ENCODE data around the gene CTSH. TPM values are rescaled to one million over a fixed set of nuclear protein-coding genes. Genes with fewer than 3 reads are reported as not detected.

CTSH gene
- total RNA-seq, 1 donor from 2014 or later, result 6.4 TPM

- no peak for TF ChIP-seq CTCF (IDR thresholded peaks at IDR 0.05)
Observed at GRCh38 chr15:78981532-78982313, 36.9 kb upstream of the CTSH start.

GRCh38 chr15:78979456-78980320 lies 34.8 kb upstream of the CTSH start:
- Mint-ChIP-seq H3K4me1 (ENCODE audit: unreplicated experiment) (peaks cover 2% of the 10 kb centered on the region), H3K27ac (ENCODE audit: unreplicated experiment) (no peak overlapping the region), H3K4me3 (ENCODE audit: unreplicated experiment) (no peak overlapping the region), H3K36me3 (ENCODE audit: unreplicated experiment) (no peaks in the 10 kb centered on the region), H3K27me3 (ENCODE audit: unreplicated experiment) (no peaks in the 10 kb centered on the region), H3K9me3 (ENCODE audit: unreplicated experiment) (no peaks in the 10 kb centered on the region)
- DNase-seq (ENCODE audit: extremely low spot score, unreplicated experiment), result no peak
- peak; percentile 68 for TF ChIP-seq CTCF (IDR thresholded peaks at IDR 0.05)

More at GRCh38 chr15:78981532-78982313, 36.9 kb upstream of the CTSH start:
- Mint-ChIP-seq H3K36me3 (ENCODE audit: unreplicated experiment) (no peaks in the 10 kb centered on the region), H3K4me1 (ENCODE audit: unreplicated experiment) (peaks cover 3% of the 10 kb centered on the region), H3K9me3 (ENCODE audit: unreplicated experiment) (no peaks in the 10 kb centered on the region), H3K27ac (ENCODE audit: unreplicated experiment) (no peak overlapping the region), H3K27me3 (ENCODE audit: unreplicated experiment) (no peaks in the 10 kb centered on the region), H3K4me3 (ENCODE audit: unreplicated experiment) (no peak overlapping the region)
- DNase-seq (ENCODE audit: extremely low spot score, unreplicated experiment), result no peak

GRCh38 chr15:78978601-78979179 lies 33.8 kb upstream of the CTSH start:
- H3K27ac Mint-ChIP-seq (ENCODE audit: unreplicated experiment), result no peak overlapping the region
- H3K36me3 Mint-ChIP-seq (ENCODE audit: unreplicated experiment), result no peaks in the 10 kb centered on the region
- DNase-seq (ENCODE audit: extremely low spot score, unreplicated experiment), result no peak
- peaks cover 2% of the 10 kb centered on the region for H3K4me1 Mint-ChIP-seq (ENCODE audit: unreplicated experiment)
- no peak overlapping the region for H3K4me3 Mint-ChIP-seq (ENCODE audit: unreplicated experiment)
- no peak for TF ChIP-seq CTCF (IDR thresholded peaks at IDR 0.05)
- no peaks in the 10 kb centered on the region for H3K9me3 Mint-ChIP-seq (ENCODE audit: unreplicated experiment)
- no peaks in the 10 kb centered on the region for H3K27me3 Mint-ChIP-seq (ENCODE audit: unreplicated experiment)

- DNase-seq (ENCODE audit: extremely low spot score, unreplicated experiment), result no peak
- TF ChIP-seq CTCF (IDR thresholded peaks at IDR 0.05), result no peak
- H3K9me3 Mint-ChIP-seq (ENCODE audit: unreplicated experiment), result no peaks in the 10 kb centered on the region
- peaks cover 2% of the 10 kb centered on the region for H3K4me1 Mint-ChIP-seq (ENCODE audit: unreplicated experiment)
- no peak overlapping the region for H3K4me3 Mint-ChIP-seq (ENCODE audit: unreplicated experiment)
- H3K27me3 Mint-ChIP-seq (ENCODE audit: unreplicated experiment), result no peaks in the 10 kb centered on the region
- no peaks in the 10 kb centered on the region for H3K36me3 Mint-ChIP-seq (ENCODE audit: unreplicated experiment)
- no peak overlapping the region for H3K27ac Mint-ChIP-seq (ENCODE audit: unreplicated experiment)
Observed at GRCh38 chr15:78977591-78978347, 32.9 kb upstream of the CTSH start.
